SU-DHL-6 (cell line): Measurements from ENCODE around the gene ALDH1L2.

Experiments used
- EZH2phosphoT487 ChIP-seq: fragments of 200-600 bp; sonication (generic), shearing (Covaris generic); conservative IDR thresholded peaks from 2 replicates; pipeline ENCODE4 v1.6.1; 2018; ENCODE audit warnings: mild to moderate bottlenecking, antibody characterized with exemption, low read length, moderate library complexity, mixed read lengths
- TF ChIP-seq, protein P1 (sequence below): fragments of 200-600 bp; sonication (generic); IDR thresholded peaks from one replicate; pipeline ENCODE4 v1.5.1; 2017; ENCODE audit warnings: antibody characterized with exemption, mild to moderate bottlenecking, low read length, moderate library complexity; ENCODE audit not compliant: insufficient read depth, poor library complexity, severe bottlenecking

DNA sequence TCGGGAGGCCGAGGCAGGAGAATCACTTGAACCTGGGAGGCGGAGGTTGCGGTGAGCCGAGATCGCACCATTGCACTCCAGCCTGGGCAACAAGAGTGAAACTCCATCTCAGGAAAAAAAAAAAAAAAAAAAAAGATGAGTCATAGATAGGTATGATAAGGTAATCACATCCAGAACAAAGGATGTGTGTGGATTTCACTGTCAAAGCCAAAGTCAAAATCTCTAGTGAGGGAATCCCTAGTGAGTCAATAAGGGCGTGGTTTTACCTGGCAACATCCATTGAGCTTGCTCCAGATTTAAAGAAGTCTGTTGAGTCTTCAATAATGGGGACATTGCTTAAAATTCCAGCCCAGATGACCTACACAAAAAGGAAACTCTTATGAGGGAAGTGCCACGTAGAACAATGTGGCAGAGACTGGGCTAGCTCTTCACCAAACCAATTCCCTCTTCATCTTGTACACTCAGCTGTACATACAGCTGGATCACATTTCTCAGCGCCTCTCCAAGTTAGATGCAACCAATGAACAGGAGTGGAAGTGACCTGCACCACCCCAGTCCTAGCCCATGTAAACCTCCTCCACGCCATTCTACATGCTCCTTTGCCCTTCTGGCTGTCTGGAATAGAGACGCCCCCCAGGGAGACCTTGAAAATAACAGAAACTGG is 23.4 kb downstream of the ALDH1L2 start:
- TF ChIP-seq, protein P1, sequence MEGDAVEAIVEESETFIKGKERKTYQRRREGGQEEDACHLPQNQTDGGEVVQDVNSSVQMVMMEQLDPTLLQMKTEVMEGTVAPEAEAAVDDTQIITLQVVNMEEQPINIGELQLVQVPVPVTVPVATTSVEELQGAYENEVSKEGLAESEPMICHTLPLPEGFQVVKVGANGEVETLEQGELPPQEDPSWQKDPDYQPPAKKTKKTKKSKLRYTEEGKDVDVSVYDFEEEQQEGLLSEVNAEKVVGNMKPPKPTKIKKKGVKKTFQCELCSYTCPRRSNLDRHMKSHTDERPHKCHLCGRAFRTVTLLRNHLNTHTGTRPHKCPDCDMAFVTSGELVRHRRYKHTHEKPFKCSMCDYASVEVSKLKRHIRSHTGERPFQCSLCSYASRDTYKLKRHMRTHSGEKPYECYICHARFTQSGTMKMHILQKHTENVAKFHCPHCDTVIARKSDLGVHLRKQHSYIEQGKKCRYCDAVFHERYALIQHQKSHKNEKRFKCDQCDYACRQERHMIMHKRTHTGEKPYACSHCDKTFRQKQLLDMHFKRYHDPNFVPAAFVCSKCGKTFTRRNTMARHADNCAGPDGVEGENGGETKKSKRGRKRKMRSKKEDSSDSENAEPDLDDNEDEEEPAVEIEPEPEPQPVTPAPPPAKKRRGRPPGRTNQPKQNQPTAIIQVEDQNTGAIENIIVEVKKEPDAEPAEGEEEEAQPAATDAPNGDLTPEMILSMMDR = no peak
- no peak for TF ChIP-seq EZH2phosphoT487
